ENCODE data around the gene MYO7A.

GRCh38 chr11:77122576-77123212, 5.4 kb upstream of the MYO7A start:
- TF ChIP-seq EZH2 (IDR thresholded peaks at IDR 0.05; ENCODE audit: low read depth, unreplicated experiment) (no peak), CTCF (conservative IDR thresholded peaks at IDR 0.05; ENCODE audit: low read depth in 2 of 2) (no peak), EZH2phosphoT487 (IDR thresholded peaks at IDR 0.05; ENCODE audit: unreplicated experiment) (no peak), REST (IDR thresholded peaks at IDR 0.05; ENCODE audit: unreplicated experiment) (no peak), POLR2AphosphoS5 (IDR thresholded peaks at IDR 0.05; ENCODE audit: low read depth) (no peak), ZNF462 (CRISPR knock-in tag; IDR thresholded peaks at IDR 0.05) (no peak), JUNB (IDR thresholded peaks at IDR 0.05; ENCODE audit: unreplicated experiment) (no peak), NANOG (IDR thresholded peaks at IDR 0.05; ENCODE audit: borderline replicate concordance) (no peak), CREB1 (CRISPR knock-in tag; IDR thresholded peaks at IDR 0.05; ENCODE audit: low read depth) (no peak), STAT1 (IDR thresholded peaks at IDR 0.05; ENCODE audit: unreplicated experiment) (no peak), ZNF114 (CRISPR knock-in tag; IDR thresholded peaks at IDR 0.05) (no peak), ZNF331 (CRISPR knock-in tag; IDR thresholded peaks at IDR 0.05; ENCODE audit: low read depth) (no peak)
